GM12891 (cell line): Measurements from ENCODE around the gene DNM1.

Source experiments
- DNase-seq: peaks from one replicate; pipeline ENCODE4 v3.0.0; 2011; ENCODE audit warnings: low spot score; ENCODE audit not compliant: insufficient read length
- FAIRE-seq: peaks from 2 replicates; lab custom pipeline; 2011; peaks lifted over from hg19 to GRCh38; lab: Jason Lieb, UNC
- PAX5 ChIP-seq: IDR thresholded peaks from 2 replicates; pipeline ENCODE4 v1.6.1; 2011; ENCODE audit warnings: low read length, moderate library complexity, mild to moderate bottlenecking; ENCODE audit not compliant: insufficient read depth, severe bottlenecking
- POLR2A ChIP-seq: IDR thresholded peaks from 2 replicates; pipeline ENCODE4 v1.6.1; 2011; ENCODE audit warnings: low read depth, low read length, control low read depth
- POLR2AphosphoS5 ChIP-seq: IDR thresholded peaks from 2 replicates; pipeline ENCODE4 v1.6.1; 2011; ENCODE audit warnings: low read depth, low read length, control low read depth
- POU2F2 ChIP-seq: IDR thresholded peaks from 2 replicates; pipeline ENCODE4 v1.6.1; 2011; ENCODE audit warnings: low read depth, mild to moderate bottlenecking, control low read depth, low read length, moderate library complexity
- SPI1 ChIP-seq: IDR thresholded peaks from 2 replicates; pipeline ENCODE4 v1.6.1; 2011; ENCODE audit warnings: low read depth, low read length, control low read depth
- TAF1 ChIP-seq: IDR thresholded peaks from 2 replicates; pipeline ENCODE4 v1.6.1; 2011; ENCODE audit warnings: low read depth, low read length, control low read depth

The DNM1 gene

GRCh38 chr9:128203707-128204551 lies 750 bp downstream of the DNM1 start:
- DNase-seq (no peak), FAIRE-seq (no peak)
- TF ChIP-seq TAF1 (no peak), POLR2A (no peak), POLR2AphosphoS5 (no peak), PAX5 (no peak), SPI1 (no peak)

GRCh38 chr9:128204858-128205257 lies 1.7 kb downstream of the DNM1 start:
- DNase-seq = no peak
- FAIRE-seq = no peak
- TF ChIP-seq POU2F2 = no peak

GRCh38 chr9:128205296-128205944 lies 2.2 kb downstream of the DNM1 start:
- TF ChIP-seq PAX5 = no peak
- TF ChIP-seq SPI1 = no peak
- no peak for TF ChIP-seq TAF1
- no peak for TF ChIP-seq POLR2A
- TF ChIP-seq POU2F2 = no peak
- no peak for TF ChIP-seq POLR2AphosphoS5
- FAIRE-seq = no peak
- no peak for DNase-seq

- FAIRE-seq = no peak
Measured at GRCh38 chr9:128206484-128206883, 3.3 kb downstream of the DNM1 start.

GRCh38 chr9:128206916-128207910 lies 4.0 kb downstream of the DNM1 start:
- DNase-seq = no peak
- TF ChIP-seq TAF1 = no peak
- no peak for TF ChIP-seq POU2F2
- no peak for TF ChIP-seq PAX5
- TF ChIP-seq SPI1 = no peak
- no peak for TF ChIP-seq POLR2AphosphoS5
- no peak for TF ChIP-seq POLR2A
- FAIRE-seq = no peak

More at GRCh38 chr9:128206484-128206883, 3.3 kb downstream of the DNM1 start:
- TF ChIP-seq POLR2AphosphoS5 (no peak), PAX5 (no peak), POU2F2 (no peak), TAF1 (no peak), SPI1 (no peak), POLR2A (no peak)
- no peak for DNase-seq

- DNase-seq (no peak), FAIRE-seq (no peak)
- TF ChIP-seq POLR2A (no peak), PAX5 (no peak), POLR2AphosphoS5 (no peak), SPI1 (no peak), POU2F2 (no peak)
Measured at GRCh38 chr9:128208386-128208785, 5.2 kb downstream of the DNM1 start.

- TF ChIP-seq POLR2A (no peak), TAF1 (no peak), POU2F2 (no peak), SPI1 (no peak), PAX5 (no peak), POLR2AphosphoS5 (no peak)
- FAIRE-seq (no peak), DNase-seq (no peak)
Measured at GRCh38 chr9:128208946-128209669, 5.9 kb downstream of the DNM1 start.

GRCh38 chr9:128211186-128211980 lies 8.2 kb downstream of the DNM1 start:
- DNase-seq = no peak
- TF ChIP-seq POLR2AphosphoS5 = no peak
- no peak for TF ChIP-seq POU2F2
- TF ChIP-seq TAF1 = no peak
- no peak for FAIRE-seq
